ENCODE data around the gene CFAP52. TPM values are rescaled to one million over a fixed set of nuclear protein-coding genes. Genes with fewer than 3 reads are reported as not detected.

Gene CFAP52
- total and polyA plus RNA-seq, 2 donors (not counting 3 experiments of a cell fraction or from before 2014, with no cell fraction given): not detected

DNA sequence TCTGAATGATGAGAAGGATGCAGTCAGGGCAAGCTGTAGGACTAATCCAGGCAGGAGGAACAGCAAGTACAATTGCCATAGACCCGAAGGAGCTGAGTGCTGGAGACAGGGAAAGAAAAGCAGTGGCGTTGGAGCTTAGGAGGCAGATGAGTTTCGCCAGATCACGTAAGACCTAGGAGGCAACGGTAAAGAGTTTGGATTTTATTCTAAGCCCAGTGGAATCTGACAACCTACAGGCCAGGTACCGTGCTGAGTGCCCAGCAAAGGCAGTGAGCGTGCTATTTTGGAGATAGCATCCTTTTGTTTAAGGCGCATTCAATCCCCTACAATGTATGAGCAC, 70.1 kb downstream of the CFAP52 start:
- dilution Hi-C loops (cut with MboI; ENCODE audit: extremely low pct_ligation_motif_present, low sequenced_read_pairs): no loop called here
- Histone ChIP-seq H3K9ac (replicated peaks; ENCODE audit: extremely low read depth, insufficient read depth, low read length) (no peak overlapping the region), H3K36me3 (ENCODE audit: control insufficient read depth in 2 of 2, extremely low read depth in 1 of 2, insufficient read depth in 2 of 2, low read length in 2 of 2) (no peaks in the 10 kb centered on the region), H2AFZ (ENCODE audit: low read depth, low read length) (no peak overlapping the region), H4K20me1 (replicated peaks; ENCODE audit: control insufficient read depth, extremely low read depth, insufficient read depth, low read length) (no peaks in the 10 kb centered on the region), H3K9me1 (replicated peaks; ENCODE audit: control insufficient read depth, extremely low read depth, insufficient read depth, low read length) (no peaks in the 10 kb centered on the region), H3K4me1 (ENCODE audit: control insufficient read depth, extremely low read depth, insufficient read depth, low read length) (peaks cover 4% of the 10 kb centered on the region), H3K4me2 (ENCODE audit: insufficient read depth, low read length) (no peak overlapping the region), H3K27me3 (ENCODE audit: control insufficient read depth in 2 of 2, insufficient read depth in 2 of 2, low read length in 2 of 2) (peaks cover 14 to 15% of the 10 kb centered on the region in 2 experiments), H3K9me3 (replicated peaks; ENCODE audit: control insufficient read depth, insufficient read depth, low read length) (no peaks in the 10 kb centered on the region), H3K4me3 (replicated peaks in 1 of 3; ENCODE audit: insufficient read depth in 1 of 3, low read depth in 1 of 3, low read length in 3 of 3) (no peak overlapping the region), H3K79me2 (ENCODE audit: control insufficient read depth, insufficient read depth, low read length) (no peaks in the 10 kb centered on the region), H3K27ac (ENCODE audit: insufficient read depth, low read depth, low read length) (no peak overlapping the region)
- no peak for DNase-seq (ENCODE audit: low read depth, low spot score)
- no peak for FAIRE-seq
- intact Hi-C loops (cut with micrococcal nuclease): no loop called here
- no peak for TF ChIP-seq CTCF (IDR thresholded peaks at IDR 0.05; ENCODE audit: extremely low read depth in 1 of 2, insufficient read depth in 1 of 2, low read depth in 1 of 2, low read length in 2 of 2)
- no peak for TF ChIP-seq FOS (IDR thresholded peaks at IDR 0.05; ENCODE audit: borderline replicate concordance, insufficient read depth, low read length)
- TF ChIP-seq, protein P1, sequence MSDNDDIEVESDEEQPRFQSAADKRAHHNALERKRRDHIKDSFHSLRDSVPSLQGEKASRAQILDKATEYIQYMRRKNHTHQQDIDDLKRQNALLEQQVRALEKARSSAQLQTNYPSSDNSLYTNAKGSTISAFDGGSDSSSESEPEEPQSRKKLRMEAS (IDR thresholded peaks at IDR 0.05; ENCODE audit: insufficient read depth, insufficient read length): no peak
- no peak for TF ChIP-seq MYC (IDR thresholded peaks at IDR 0.05; ENCODE audit: low read depth, low read length)
- no peak for TF ChIP-seq POLR2AphosphoS5 (IDR thresholded peaks at IDR 0.05; ENCODE audit: insufficient read depth, low read depth, low read length)
- TF ChIP-seq JUN (IDR thresholded peaks at IDR 0.05; ENCODE audit: borderline replicate concordance, insufficient read depth, insufficient read length, low read depth): no peak
- no peak for TF ChIP-seq EZH2 (IDR thresholded peaks at IDR 0.05; ENCODE audit: borderline replicate concordance, low read depth, low read length, severe bottlenecking)
- TF ChIP-seq POLR2A (IDR thresholded peaks at IDR 0.05; ENCODE audit: low read depth, low read length): no peak
- no peak for TF ChIP-seq GATA2 (IDR thresholded peaks at IDR 0.05; ENCODE audit: insufficient read depth, insufficient read length, low read depth, low read length)
- CTCF ChIA-PET: no interaction called here
- POLR2A ChIA-PET: no interaction called here
- BruUV-seq (replicated peaks): no TSS peak

All from endothelial cell of umbilical vein (primary cell).